Mesendoderm (in vitro differentiated cells): Measurements from ENCODE around the gene RXYLT1. TPM values are rescaled to one million over a fixed set of nuclear protein-coding genes. Genes with fewer than 3 reads are reported as not detected.
A peak's percentile ranks its signal among the peaks of the same experiment; 100 is the strongest.
"Not testable (repeated sequence)": the region's sequence is repeated elsewhere in the genome, so short reads cannot be mapped to it uniquely, and the experiment has no call there.

Experiments used
- DNase-seq: peaks from one replicate; pipeline ENCODE4 v3.0.0; 2013
- H2AK5ac ChIP-seq: 2 replicates; pipeline ENCODE4 v1.6.1; 2013; ENCODE audit warnings: low read length, inconsistent platforms
- H2BK120ac ChIP-seq: 2 replicates; pipeline ENCODE4 v1.6.1; 2013; ENCODE audit warnings: low read depth, mild to moderate bottlenecking, low read length, moderate library complexity, mixed read lengths
- H2BK15ac ChIP-seq: replicated peaks from 2 replicates; pipeline ENCODE4 v1.6.1; 2013; ENCODE audit warnings: low read depth, mild to moderate bottlenecking, moderate library complexity
- H2BK5ac ChIP-seq: 2 replicates; pipeline ENCODE4 v1.6.1; 2013; ENCODE audit warnings: low read length, inconsistent platforms
- H3K18ac ChIP-seq: 2 replicates; pipeline ENCODE4 v1.6.1; 2013; ENCODE audit warnings: mild to moderate bottlenecking, low read length, mixed read lengths
- H3K23ac ChIP-seq: one replicate; pipeline ENCODE4 v1.6.1; 2013; ENCODE audit warnings: low read length
- H3K27ac ChIP-seq: 2 replicates; pipeline ENCODE4 v1.5.1; 2013; ENCODE audit warnings: low read depth, mild to moderate bottlenecking, inconsistent platforms, low read length, moderate library complexity
- H3K27me3 ChIP-seq: 2 replicates; pipeline ENCODE4 v1.6.1; 2013; ENCODE audit warnings: low read length, control low read depth, mild to moderate bottlenecking, inconsistent platforms; ENCODE audit not compliant: insufficient read depth, poor library complexity
- H3K36me3 ChIP-seq: 2 replicates; pipeline ENCODE4 v1.6.1; 2013; ENCODE audit warnings: low read length, inconsistent platforms; ENCODE audit not compliant: control insufficient read depth, insufficient read depth
- H3K4ac ChIP-seq: one replicate; pipeline ENCODE4 v1.6.1; 2013; ENCODE audit warnings: low read depth, mild to moderate bottlenecking, low read length, moderate library complexity
- H3K4me1 ChIP-seq: 2 replicates; pipeline ENCODE4 v1.6.1; 2013; ENCODE audit warnings: low read depth, low read length, inconsistent platforms; ENCODE audit not compliant: control insufficient read depth
- H3K4me2 ChIP-seq: 2 replicates; pipeline ENCODE4 v1.6.1; 2013; ENCODE audit warnings: low read length
- H3K4me3 ChIP-seq: 2 replicates; pipeline ENCODE4 v1.5.1; 2013; ENCODE audit warnings: mild to moderate bottlenecking, low read length
- H3K56ac ChIP-seq: one replicate; pipeline ENCODE4 v1.6.1; 2013; ENCODE audit warnings: low read length
- H3K79me1 ChIP-seq: 2 replicates; pipeline ENCODE4 v1.6.1; 2013; ENCODE audit warnings: low read length, inconsistent platforms
- H3K79me2 ChIP-seq: 2 replicates; pipeline ENCODE4 v1.6.1; 2013; ENCODE audit warnings: mild to moderate bottlenecking, low read length; ENCODE audit not compliant: control insufficient read depth, insufficient read depth
- H3K9ac ChIP-seq: 2 replicates; pipeline ENCODE4 v1.6.1; 2013; ENCODE audit warnings: low read length, inconsistent platforms
- H4K5ac ChIP-seq: one replicate; pipeline ENCODE4 v1.6.1; 2013; ENCODE audit warnings: low read length
- H4K8ac ChIP-seq: one replicate; pipeline ENCODE4 v1.6.1; 2013; ENCODE audit warnings: low read depth, mild to moderate bottlenecking, control low read depth, low read length, moderate library complexity
- WGBS: extraction: QIAGEN DNeasy Blood & Tissue Kit; methylation state at CpG from one replicate; pipeline ENCODE4 v1.1.7; 2013; ENCODE audit warnings: low lambda C conversion rate, missing lambda C conversion rate; ENCODE audit not compliant: insufficient coverage; ENCODE audit errors: extremely low coverage; 5-methylcytosine and 5-hydroxymethylcytosine counted together
- polyA plus RNA-seq, 2 experiments: library from polyadenylated mRNA; stranded (reverse); fragments of 200-250 nt; gene quantifications; one replicate each; pipeline ENCODE4 v1.2.3, GENCODE V29; 2013

Gene RXYLT1
- 16.5 TPM for polyA plus RNA-seq (2013, experiment 1 of 2)
- 16.3 TPM for polyA plus RNA-seq (2013, experiment 2 of 2)

GRCh38 chr12:63779498-63780481 is at the start of gene RXYLT1:
Gene RXYLT1 (plus strand): TSS chr12:63779909. CDS start chr12:63779961, 52 bp downstream.
- WGBS = no CpG with 5 or more reads among the region's 86 CpGs
- Histone ChIP-seq H3K4me2 (peak within 1 kb of the TSS; percentile 91), H4K5ac (no peak within 1 kb of the TSS), H3K27ac (peak within 1 kb of the TSS; percentile 96), H2BK15ac (no peak within 1 kb of the TSS), H2AK5ac (no peak within 1 kb of the TSS), H3K4me1 (no peaks in the 10 kb centered on the region), H2BK120ac (peak within 1 kb of the TSS; percentile 69), H3K56ac (peak within 1 kb of the TSS; percentile 94), H3K4me3 (peak within 1 kb of the TSS; percentile 77), H3K27me3 (no peaks in the 10 kb centered on the region), H3K36me3 (no peaks in the 10 kb centered on the region), H3K79me1 (peaks cover 2% of the 10 kb centered on the region), H3K79me2 (no peaks in the 10 kb centered on the region), H3K4ac (peak within 1 kb of the TSS; percentile 37), H3K23ac (peak within 1 kb of the TSS; percentile 37), H2BK5ac (peak within 1 kb of the TSS; percentile 84), H3K18ac (peak within 1 kb of the TSS; percentile 69), H4K8ac (peak within 1 kb of the TSS; percentile 97), H3K9ac (peak within 1 kb of the TSS; percentile 91)
- peak; percentile 88 for DNase-seq

- not testable (repeated sequence) for H3K9ac ChIP-seq, H3K27me3 ChIP-seq, H3K4me1 ChIP-seq, H4K5ac ChIP-seq, H2AK5ac ChIP-seq, H3K4me3 ChIP-seq, H3K36me3 ChIP-seq, H2BK15ac ChIP-seq, H3K56ac ChIP-seq, H3K4ac ChIP-seq, H3K79me2 ChIP-seq, H3K27ac ChIP-seq, H2BK5ac ChIP-seq, DNase-seq, H4K8ac ChIP-seq, H2BK120ac ChIP-seq, H3K18ac ChIP-seq, H3K4me2 ChIP-seq, H3K79me1 ChIP-seq, H3K23ac ChIP-seq
These were observed 46.9 kb upstream of the RXYLT1 start for GRCh38 chr12:63732779-63733178.

- not testable (repeated sequence) for H3K27me3 ChIP-seq, H3K23ac ChIP-seq, H3K36me3 ChIP-seq, H2AK5ac ChIP-seq, H3K9ac ChIP-seq, H3K79me1 ChIP-seq, H3K4ac ChIP-seq, H2BK15ac ChIP-seq, H2BK120ac ChIP-seq, H3K79me2 ChIP-seq, H4K5ac ChIP-seq, DNase-seq, H3K4me1 ChIP-seq, H2BK5ac ChIP-seq, H4K8ac ChIP-seq, H3K18ac ChIP-seq, H3K4me2 ChIP-seq, H3K4me3 ChIP-seq, H3K56ac ChIP-seq, H3K27ac ChIP-seq
- no CpG with 5 or more reads among the region's 3 CpGs for WGBS
These were observed 46.1 kb upstream of the RXYLT1 start for GRCh38 chr12:63733585-63733984.

- DNase-seq, H4K8ac ChIP-seq, H2BK5ac ChIP-seq, H3K4ac ChIP-seq, H2BK120ac ChIP-seq, H2AK5ac ChIP-seq, H3K36me3 ChIP-seq, H3K56ac ChIP-seq, H3K4me3 ChIP-seq, H3K18ac ChIP-seq, H3K79me2 ChIP-seq, H3K9ac ChIP-seq, H4K5ac ChIP-seq, H3K4me1 ChIP-seq, H3K79me1 ChIP-seq, H3K27ac ChIP-seq, H3K4me2 ChIP-seq, H3K27me3 ChIP-seq, H3K23ac ChIP-seq, H2BK15ac ChIP-seq: not testable (repeated sequence)
- WGBS = no CpG with 5 or more reads among the region's 2 CpGs
These were observed 39.2 kb upstream of the RXYLT1 start for GRCh38 chr12:63740551-63740950.

- not testable (repeated sequence) for H3K27me3 ChIP-seq, H2BK5ac ChIP-seq, H3K18ac ChIP-seq, H3K4ac ChIP-seq, H3K4me2 ChIP-seq, DNase-seq, H2BK120ac ChIP-seq, H3K9ac ChIP-seq, H3K56ac ChIP-seq, H4K8ac ChIP-seq, H3K79me2 ChIP-seq, H3K4me1 ChIP-seq, H2BK15ac ChIP-seq, H3K23ac ChIP-seq, H3K79me1 ChIP-seq, H4K5ac ChIP-seq, H3K27ac ChIP-seq, H3K36me3 ChIP-seq, H3K4me3 ChIP-seq, H2AK5ac ChIP-seq
- no CpG with 5 or more reads among the region's 1 CpG for WGBS
These were observed 38.3 kb upstream of the RXYLT1 start for GRCh38 chr12:63741431-63741830.
